ENCODE data around the gene YARS1. TPM values are rescaled to one million over a fixed set of nuclear protein-coding genes. Genes with fewer than 3 reads are reported as not detected.
A peak's percentile ranks its signal among the peaks of the same experiment; 100 is the strongest.

Gene YARS1
- total and polyA plus RNA-seq, 2 of the 13 experiments (the other 11 are each of a cell fraction or from before 2014, with no cell fraction given): 50.1 to 113 TPM

DNA sequence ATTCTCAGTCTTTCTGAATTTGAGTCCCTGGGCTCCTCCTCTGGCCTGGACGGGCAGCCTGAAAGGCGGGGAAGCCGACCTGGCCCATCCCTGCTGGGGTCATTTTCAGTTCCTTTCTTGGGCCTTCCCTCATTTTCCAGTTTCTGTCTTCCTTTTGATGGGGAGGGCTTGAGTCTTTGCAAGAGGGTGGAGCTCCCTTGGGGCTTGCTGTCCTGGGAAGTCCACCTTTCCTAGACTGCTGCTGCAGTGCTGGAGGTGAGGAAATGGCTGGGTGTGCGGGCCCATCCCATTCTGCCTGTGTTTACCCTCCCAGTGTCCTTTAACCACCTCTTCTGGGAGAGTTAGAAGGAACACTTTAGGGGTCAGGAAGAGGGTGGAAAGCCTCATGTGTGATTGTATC lies 74.2 kb downstream of the YARS1 start (continued):
- TF ChIP-seq FIP1L1 (IDR thresholded peaks at IDR 0.05; ENCODE audit: borderline replicate concordance, insufficient read depth, low read depth, low read length) (no peak), SP1 (IDR thresholded peaks at IDR 0.05) (no peak), SP1 (CRISPR knock-in tag; IDR thresholded peaks at IDR 0.05) (no peak), ELF3 (CRISPR knock-in tag; IDR thresholded peaks at IDR 0.05) (peak; percentile 36; the same call in 1 of the 2 replicates), ZSCAN31 (CRISPR knock-in tag; IDR thresholded peaks at IDR 0.05; ENCODE audit: low read depth) (no peak), ZFP37 (CRISPR knock-in tag; IDR thresholded peaks at IDR 0.05; ENCODE audit: borderline replicate concordance) (no peak), ZNF670 (CRISPR knock-in tag; IDR thresholded peaks at IDR 0.05; ENCODE audit: borderline replicate concordance) (no peak; the same call in 1 of the 2 replicates), FOSL2 (CRISPR knock-in tag; IDR thresholded peaks at IDR 0.05) (no peak), NFIC (IDR thresholded peaks at IDR 0.05; ENCODE audit: low read length) (no peak), SALL1 (CRISPR knock-in tag; IDR thresholded peaks at IDR 0.05) (no peak)
- TF ChIP-seq, protein P1, sequence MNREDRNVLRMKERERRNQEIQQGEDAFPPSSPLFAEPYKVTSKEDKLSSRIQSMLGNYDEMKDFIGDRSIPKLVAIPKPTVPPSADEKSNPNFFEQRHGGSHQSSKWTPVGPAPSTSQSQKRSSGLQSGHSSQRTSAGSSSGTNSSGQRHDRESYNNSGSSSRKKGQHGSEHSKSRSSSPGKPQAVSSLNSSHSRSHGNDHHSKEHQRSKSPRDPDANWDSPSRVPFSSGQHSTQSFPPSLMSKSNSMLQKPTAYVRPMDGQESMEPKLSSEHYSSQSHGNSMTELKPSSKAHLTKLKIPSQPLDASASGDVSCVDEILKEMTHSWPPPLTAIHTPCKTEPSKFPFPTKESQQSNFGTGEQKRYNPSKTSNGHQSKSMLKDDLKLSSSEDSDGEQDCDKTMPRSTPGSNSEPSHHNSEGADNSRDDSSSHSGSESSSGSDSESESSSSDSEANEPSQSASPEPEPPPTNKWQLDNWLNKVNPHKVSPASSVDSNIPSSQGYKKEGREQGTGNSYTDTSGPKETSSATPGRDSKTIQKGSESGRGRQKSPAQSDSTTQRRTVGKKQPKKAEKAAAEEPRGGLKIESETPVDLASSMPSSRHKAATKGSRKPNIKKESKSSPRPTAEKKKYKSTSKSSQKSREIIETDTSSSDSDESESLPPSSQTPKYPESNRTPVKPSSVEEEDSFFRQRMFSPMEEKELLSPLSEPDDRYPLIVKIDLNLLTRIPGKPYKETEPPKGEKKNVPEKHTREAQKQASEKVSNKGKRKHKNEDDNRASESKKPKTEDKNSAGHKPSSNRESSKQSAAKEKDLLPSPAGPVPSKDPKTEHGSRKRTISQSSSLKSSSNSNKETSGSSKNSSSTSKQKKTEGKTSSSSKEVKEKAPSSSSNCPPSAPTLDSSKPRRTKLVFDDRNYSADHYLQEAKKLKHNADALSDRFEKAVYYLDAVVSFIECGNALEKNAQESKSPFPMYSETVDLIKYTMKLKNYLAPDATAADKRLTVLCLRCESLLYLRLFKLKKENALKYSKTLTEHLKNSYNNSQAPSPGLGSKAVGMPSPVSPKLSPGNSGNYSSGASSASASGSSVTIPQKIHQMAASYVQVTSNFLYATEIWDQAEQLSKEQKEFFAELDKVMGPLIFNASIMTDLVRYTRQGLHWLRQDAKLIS (CRISPR knock-in tag; IDR thresholded peaks at IDR 0.05): no peak
- TF ChIP-seq, protein P2, sequence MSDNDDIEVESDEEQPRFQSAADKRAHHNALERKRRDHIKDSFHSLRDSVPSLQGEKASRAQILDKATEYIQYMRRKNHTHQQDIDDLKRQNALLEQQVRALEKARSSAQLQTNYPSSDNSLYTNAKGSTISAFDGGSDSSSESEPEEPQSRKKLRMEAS (IDR thresholded peaks at IDR 0.05): peak; percentile 10; the same call in 1 of the 2 replicates
- TF ChIP-seq, protein P3, sequence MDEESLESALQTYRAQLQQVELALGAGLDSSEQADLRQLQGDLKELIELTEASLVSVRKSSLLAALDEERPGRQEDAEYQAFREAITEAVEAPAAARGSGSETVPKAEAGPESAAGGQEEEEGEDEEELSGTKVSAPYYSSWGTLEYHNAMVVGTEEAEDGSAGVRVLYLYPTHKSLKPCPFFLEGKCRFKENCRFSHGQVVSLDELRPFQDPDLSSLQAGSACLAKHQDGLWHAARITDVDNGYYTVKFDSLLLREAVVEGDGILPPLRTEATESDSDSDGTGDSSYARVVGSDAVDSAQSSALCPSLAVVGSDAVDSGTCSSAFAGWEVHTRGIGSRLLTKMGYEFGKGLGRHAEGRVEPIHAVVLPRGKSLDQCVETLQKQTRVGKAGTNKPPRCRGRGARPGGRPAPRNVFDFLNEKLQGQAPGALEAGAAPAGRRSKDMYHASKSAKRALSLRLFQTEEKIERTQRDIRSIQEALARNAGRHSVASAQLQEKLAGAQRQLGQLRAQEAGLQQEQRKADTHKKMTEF (CRISPR knock-in tag; IDR thresholded peaks at IDR 0.05): 0 out of 2 replicates have a peak, but pooled peaks have one; percentile 9

Measured in HepG2 (cell line).